DND-41 (cell line): ENCODE results near the gene ETFA.

ENCODE experiments used
- EZH2 ChIP-seq: IDR thresholded peaks from 3 replicates; pipeline ENCODE4 v1.6.1; 2012; ENCODE audit warnings: borderline replicate concordance, low read depth, mild to moderate bottlenecking, moderate library complexity, low read length, inconsistent platforms; ENCODE audit not compliant: severe bottlenecking
- TF ChIP-seq, protein P1 (sequence below): IDR thresholded peaks from 2 replicates; pipeline ENCODE4 v1.5.1; 2012; ENCODE audit warnings: borderline replicate concordance, low read length, moderate library complexity, mild to moderate bottlenecking; ENCODE audit not compliant: poor library complexity, severe bottlenecking; ENCODE audit errors: extremely low read depth

DNA sequence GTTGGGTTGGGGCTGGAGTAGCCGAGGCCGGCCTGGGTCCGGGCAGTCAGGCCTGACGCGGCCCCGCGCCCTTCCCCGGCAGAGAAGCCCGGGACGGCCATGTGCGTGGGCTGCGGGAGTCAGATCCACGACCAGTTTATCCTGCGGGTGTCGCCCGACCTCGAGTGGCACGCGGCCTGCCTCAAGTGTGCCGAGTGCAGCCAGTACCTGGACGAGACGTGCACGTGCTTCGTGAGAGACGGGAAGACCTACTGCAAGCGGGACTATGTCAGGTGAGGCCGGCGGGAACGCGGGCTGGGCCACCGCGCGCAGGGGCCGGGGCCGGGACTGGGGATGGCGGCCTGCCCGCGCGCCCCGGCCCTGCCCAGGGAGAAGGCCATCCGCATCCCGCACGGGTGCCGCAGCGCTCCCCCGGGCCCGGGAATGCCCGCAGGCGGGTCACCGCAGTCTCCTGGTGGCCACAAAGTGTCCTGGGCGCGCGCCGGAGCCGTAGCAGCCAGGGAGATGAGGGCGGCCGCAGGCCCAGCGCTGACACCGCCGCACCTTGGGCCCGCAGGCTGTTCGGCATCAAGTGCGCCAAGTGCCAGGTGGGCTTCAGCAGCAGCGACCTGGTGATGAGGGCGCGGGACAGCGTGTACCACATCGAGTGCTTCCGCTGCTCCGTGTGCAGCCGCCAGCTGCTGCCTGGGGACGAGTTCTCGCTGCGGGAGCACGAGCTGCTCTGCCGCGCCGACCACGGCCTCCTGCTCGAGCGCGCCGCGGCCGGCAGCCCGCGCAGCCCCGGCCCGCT lies 26.6 kb upstream of the ETFA start:
- TF ChIP-seq, protein P1, sequence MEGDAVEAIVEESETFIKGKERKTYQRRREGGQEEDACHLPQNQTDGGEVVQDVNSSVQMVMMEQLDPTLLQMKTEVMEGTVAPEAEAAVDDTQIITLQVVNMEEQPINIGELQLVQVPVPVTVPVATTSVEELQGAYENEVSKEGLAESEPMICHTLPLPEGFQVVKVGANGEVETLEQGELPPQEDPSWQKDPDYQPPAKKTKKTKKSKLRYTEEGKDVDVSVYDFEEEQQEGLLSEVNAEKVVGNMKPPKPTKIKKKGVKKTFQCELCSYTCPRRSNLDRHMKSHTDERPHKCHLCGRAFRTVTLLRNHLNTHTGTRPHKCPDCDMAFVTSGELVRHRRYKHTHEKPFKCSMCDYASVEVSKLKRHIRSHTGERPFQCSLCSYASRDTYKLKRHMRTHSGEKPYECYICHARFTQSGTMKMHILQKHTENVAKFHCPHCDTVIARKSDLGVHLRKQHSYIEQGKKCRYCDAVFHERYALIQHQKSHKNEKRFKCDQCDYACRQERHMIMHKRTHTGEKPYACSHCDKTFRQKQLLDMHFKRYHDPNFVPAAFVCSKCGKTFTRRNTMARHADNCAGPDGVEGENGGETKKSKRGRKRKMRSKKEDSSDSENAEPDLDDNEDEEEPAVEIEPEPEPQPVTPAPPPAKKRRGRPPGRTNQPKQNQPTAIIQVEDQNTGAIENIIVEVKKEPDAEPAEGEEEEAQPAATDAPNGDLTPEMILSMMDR: no peak
- no peak for TF ChIP-seq EZH2
